Measurements from ENCODE around the gene FSTL4.

- no peak for TF ChIP-seq CTCF (IDR thresholded peaks at IDR 0.05 in 4 of 5, conservative IDR thresholded peaks at IDR 0.05 in 1 of 5)
- TF ChIP-seq POLR2A (IDR thresholded peaks at IDR 0.05): no peak
Measured at GRCh38 chr5:133556551-133556950, 55.8 kb downstream of the FSTL4 start.

Measured in gastrocnemius medialis (tissue), 4 donors.